Stomach (tissue), 9 donors: ENCODE data around the gene LARP1. TPM values are rescaled to one million over a fixed set of nuclear protein-coding genes. Genes with fewer than 3 reads are reported as not detected.
A peak's percentile ranks its signal among the peaks of the same experiment; 100 is the strongest.

Experiments
- DNase-seq, 2 donors: peaks; one replicate each; pipeline versions ENCODE4 v3.0.0 to v3.0.0-alpha.2; 2013 to 2019
- H3K27ac ChIP-seq, 5 donors: fragments of 200-600 bp in 4 of 5; sonication (generic) in 4 of 5; one replicate each; pipeline ENCODE4 v1.5.1; 2013 to 2019; ENCODE audit warnings: mild to moderate bottlenecking in 1 of 5, moderate library complexity in 1 of 5
- H3K27me3 ChIP-seq, 3 donors: fragments of 200-600 bp; sonication (generic); one replicate each; pipeline ENCODE4 v1.5.1; 2017 to 2019; ENCODE audit warnings: mixed run types in 1 of 3
- H3K36me3 ChIP-seq, 4 donors: fragments of 200-600 bp; sonication (generic); 1 replicate in 3 of 4; 2 replicates in 1 of 4; pipeline ENCODE4 v1.5.1; 2016 to 2019
- H3K4me1 ChIP-seq, 4 donors: fragments of 200-600 bp; sonication (generic); one replicate each; pipeline ENCODE4 v1.5.1; 2016 to 2019
- H3K4me3 ChIP-seq, 4 donors: fragments of 200-600 bp; sonication (generic) in 3 of 4; one replicate each; pipeline ENCODE4 v1.5.1; 2016 to 2019; ENCODE audit warnings: mild to moderate bottlenecking in 1 of 4
- H3K9me3 ChIP-seq, 4 donors: fragments of 200-600 bp; sonication (generic); one replicate each; pipeline ENCODE4 v1.5.1; 2016 to 2019
- CTCF ChIP-seq, 7 experiments: fragments of 450-650 bp in 4 of 7; fragments of 200-600 bp in 3 of 7; sonication (generic) in 3 of 7; IDR thresholded peaks; one replicate each; pipeline ENCODE4 v1.5.1; 2016 to 2019; ENCODE audit warnings: antibody characterized with exemption in 7 of 7, control low read depth in 2 of 7, mild to moderate bottlenecking in 1 of 7
- EP300 ChIP-seq: sonication (generic); formaldehyde crosslinking; IDR thresholded peaks from one replicate; pipeline ENCODE4 v1.6.1; 2017; ENCODE audit warnings: antibody characterized with exemption
- POLR2A ChIP-seq, 4 donors: fragments of 450-650 bp; IDR thresholded peaks; one replicate each; pipeline ENCODE4 v1.6.1; 2016; ENCODE audit warnings: antibody characterized with exemption in 4 of 4, control low read depth in 2 of 4, mild to moderate bottlenecking in 1 of 4, moderate library complexity in 1 of 4
- POLR2AphosphoS5 ChIP-seq, 3 donors: sonication (generic); formaldehyde crosslinking; IDR thresholded peaks; one replicate each; pipeline ENCODE4 v1.6.1; 2016; ENCODE audit warnings: antibody characterized with exemption in 3 of 3
- WGBS, 5 donors: extraction: QIAGEN DNeasy Blood & Tissue Kit in 3 of 5; methylation state at CpG; one replicate each; pipeline versions ENCODE4 v1.1.5 to v1.1.7; 2013 to 2018; 5-methylcytosine and 5-hydroxymethylcytosine counted together
- intact Hi-C: fragments of 100-400 bp; cut with DNase I; formaldehyde crosslinking; loops from one replicate; pipeline ENCODE4 v1.15.1; 2023; ENCODE audit warnings: low total_unique reads
- polyA plus RNA-seq, 3 donors: library from polyadenylated mRNA; stranded (reverse); fragments of 200-250 nt; gene quantifications; one replicate each; pipeline ENCODE4 v1.2.3, GENCODE V29; 2013
- total RNA-seq, 5 donors: library from RNA; depleted of rRNA; stranded (reverse); fragments of >200 nt; gene quantifications; one replicate each; pipeline versions ENCODE4 v1.1.0 to v1.2.3, GENCODE V29; 2014 to 2016
- donor health status: healthy with polysubstance abuse.
- donor health status: Bipolar disorder and iron deficiency.
- donor health status: healthy.

The LARP1 gene
- total and polyA plus RNA-seq, 8 donors: 15.0 to 211 (median 83.7) TPM

GRCh38 chr5:154754460-154755360 lies 467 bp upstream of the LARP1 start:
- Histone ChIP-seq H3K36me3 (no peaks in the 10 kb centered on the region), H3K27ac (peak overlapping the region; percentile 95 to 99 (median 98)), H3K4me1 (peaks cover 37 to 45% (median 42%) of the 10 kb centered on the region in 4 donors), H3K9me3 (no peaks in the 10 kb centered on the region), H3K27me3 (no peaks in the 10 kb centered on the region), H3K4me3 (peak overlapping the region; percentile 88 to 99 (median 92))
- WGBS, 5 donors: 0 to 1% (median 1%) methylated on average over 19 to 91 of the region's 92 CpGs
- DNase-seq: peak; percentile 99 to 100
- intact Hi-C loops: loop anchor here (5.0 kb wide), 1 partner anchor 103 kb away; the partner anchor contains the start of gene CNOT8
- peak; percentile 60 to 94 (median 83) for TF ChIP-seq POLR2AphosphoS5 (IDR thresholded peaks at IDR 0.05)
- peak in 4 of 7 experiments; percentile 33 to 61 (median 48) for TF ChIP-seq CTCF (IDR thresholded peaks at IDR 0.05)
- TF ChIP-seq EP300: no peak
- TF ChIP-seq POLR2A (IDR thresholded peaks at IDR 0.05): no peak

GRCh38 chr5:154756009-154756867 lies 1.1 kb downstream of the LARP1 start:
- TF ChIP-seq POLR2AphosphoS5 (IDR thresholded peaks at IDR 0.05) (no peak), EP300 (no peak), CTCF (IDR thresholded peaks at IDR 0.05) (no peak), POLR2A (IDR thresholded peaks at IDR 0.05) (no peak)
- Histone ChIP-seq H3K27ac (peak overlapping the region; percentile 95 to 99 (median 98)), H3K36me3 (no peaks in the 10 kb centered on the region), H3K4me3 (peak overlapping the region; percentile 88 to 99 (median 92)), H3K4me1 (peaks cover 52 to 60% (median 56%) of the 10 kb centered on the region in 4 donors), H3K27me3 (no peaks in the 10 kb centered on the region), H3K9me3 (no peaks in the 10 kb centered on the region)
- 0 to 1% (median 1%) methylated on average over 46 to 72 of the region's 72 CpGs for WGBS, 5 donors
- DNase-seq: peak; percentile 50 to 76
- intact Hi-C loops: loop anchor here (5.0 kb wide), 1 partner anchor 101 kb away; the partner anchor contains the start of gene CNOT8

DNA sequence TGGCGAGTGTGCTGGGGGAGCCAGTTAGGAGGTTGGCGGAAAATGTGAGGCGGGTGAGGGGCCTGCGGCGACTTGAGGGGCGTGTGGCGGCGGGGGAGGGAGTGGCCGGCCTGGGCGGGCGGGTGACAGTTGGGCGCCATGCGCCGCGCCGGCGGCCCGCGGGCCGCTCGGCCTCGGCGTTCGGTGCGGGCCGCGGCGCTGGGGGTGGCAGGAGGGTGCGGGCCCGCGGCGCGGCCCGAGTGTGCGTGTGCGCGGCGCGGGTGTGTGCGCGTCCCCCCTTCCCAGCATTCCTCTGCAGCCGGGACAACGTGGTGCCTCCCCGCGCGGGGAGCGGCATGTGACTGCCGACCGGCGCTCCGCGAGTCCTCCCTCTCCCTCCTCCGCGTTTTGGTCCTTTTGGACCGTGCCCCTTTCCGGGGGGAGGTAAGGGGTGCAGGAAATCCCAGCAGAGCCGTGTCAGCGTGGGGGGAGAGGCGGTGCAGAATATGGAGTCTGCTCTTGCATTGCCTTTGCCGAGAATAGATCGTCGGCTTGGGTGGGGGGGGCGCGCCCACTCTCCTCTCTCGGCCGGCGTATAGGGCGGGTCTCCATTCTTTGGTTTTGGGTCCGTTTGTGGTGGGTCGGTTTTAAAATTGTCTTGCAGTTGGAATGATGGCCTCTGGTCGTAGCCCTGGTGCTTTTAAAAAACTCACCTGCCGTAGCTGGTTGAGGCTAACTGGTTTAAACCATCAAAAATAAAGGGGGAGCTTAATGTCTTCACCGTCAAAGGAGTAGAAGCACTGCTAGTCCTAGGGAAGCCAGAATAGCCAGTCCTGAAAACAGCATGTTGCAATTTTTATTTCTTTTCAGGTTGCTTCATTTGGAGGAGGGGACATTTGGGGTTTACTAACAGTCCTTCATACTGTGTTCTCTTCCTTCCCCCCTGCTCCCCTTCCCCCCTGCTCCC lies 2.0 kb downstream of the LARP1 start:
- intact Hi-C loops: loop anchor here (5.0 kb wide), 1 partner anchor 100 kb away; the partner anchor contains the start of gene CNOT8
- 0 to 1% (median 0%) methylated on average over 24 to 73 of the region's 73 CpGs for WGBS, 5 donors
- peak overlapping the region; percentile 88 to 99 (median 92) for H3K4me3 ChIP-seq

More for the DNA sequence above, 2.0 kb downstream of the LARP1 start:
- peak; percentile 48 to 84 for DNase-seq
- Histone ChIP-seq H3K27me3 (no peaks in the 10 kb centered on the region), H3K27ac (peak overlapping the region; percentile 95 to 99 (median 98)), H3K4me1 (peaks cover 61 to 69% (median 65%) of the 10 kb centered on the region in 4 donors), H3K9me3 (no peaks in the 10 kb centered on the region), H3K36me3 (no peaks in the 10 kb centered on the region)
- TF ChIP-seq EP300 (no peak), CTCF (IDR thresholded peaks at IDR 0.05) (no peak), POLR2AphosphoS5 (IDR thresholded peaks at IDR 0.05) (peak; percentile 27 to 54 (median 50)), POLR2A (IDR thresholded peaks at IDR 0.05) (no peak)
